ENCODE results near the gene THSD4. TPM values are rescaled to one million over a fixed set of nuclear protein-coding genes. Genes with fewer than 3 reads are reported as not detected.

The THSD4 gene
- total and polyA plus RNA-seq, 2 of the 4 experiments (the other 2 are of a cell fraction) = 25.5 to 31.1 TPM

- TF ChIP-seq USF2 (IDR thresholded peaks at IDR 0.05; ENCODE audit: low read depth, low read length) = no peak
Measured at GRCh38 chr15:71182522-71182921, 67.3 kb downstream of the THSD4 start (continued).

- ChIA-PET POLR2A (ENCODE audit: unreplicated experiment) (no interaction called here), CTCF (no interaction called here)
- Histone ChIP-seq H3K23ac (ENCODE audit: low read depth, low read length) (no peak overlapping the region), H2AK9ac (replicated peaks; ENCODE audit: low read depth, low read length, poor library complexity) (no peak overlapping the region), H2BK120ac (ENCODE audit: low read depth, low read length) (no peak overlapping the region), H3K36me3 (ENCODE audit: control insufficient read depth, insufficient read depth, low read length) (peaks cover 4% of the 10 kb centered on the region), H3K4me3 (ENCODE audit: insufficient read depth, low read depth, low read length) (no peak overlapping the region), H3K9me3 (ENCODE audit: control insufficient read depth, insufficient read depth, low read length) (no peaks in the 10 kb centered on the region), H3K4me1 (ENCODE audit: control insufficient read depth, insufficient read depth, low read length) (0 out of 2 replicates have a peak, but pooled peaks cover under 1% of the 10 kb centered on the region), H3K56ac (ENCODE audit: extremely low read depth, insufficient read depth, low read length) (no peak overlapping the region), H2BK5ac (ENCODE audit: low read depth, low read length, poor library complexity, severe bottlenecking) (no peak overlapping the region), H3K14ac (replicated peaks; ENCODE audit: low read depth, low read length) (no peak overlapping the region), H4K20me1 (ENCODE audit: insufficient read depth, low read length) (0 out of 2 replicates have a peak, but pooled peaks cover 6% of the 10 kb centered on the region), H3K79me1 (ENCODE audit: low read depth in 1 of 2, low read length in 2 of 2) (peaks cover 23 to 30% of the 10 kb centered on the region in 2 experiments), H3K9me1 (ENCODE audit: insufficient read depth, low read length) (0 out of 2 replicates have a peak, but pooled peaks cover 3% of the 10 kb centered on the region), H3K18ac (ENCODE audit: low read depth, low read length) (no peak overlapping the region), H4K91ac (ENCODE audit: insufficient read depth, low read depth, low read length) (no peak overlapping the region), H3K4ac (ENCODE audit: low read depth, low read length) (no peak overlapping the region), H3K4me2 (ENCODE audit: low read depth, low read length) (no peak overlapping the region), H2BK20ac (ENCODE audit: low read depth, low read length) (no peak overlapping the region), H4K5ac (ENCODE audit: low read depth, low read length) (no peak overlapping the region), H2BK15ac (ENCODE audit: low read depth, low read length) (no peak overlapping the region), H4K8ac (ENCODE audit: low read depth in 2 of 2, low read length in 2 of 2) (no peak overlapping the region), H2AFZ (replicated peaks; ENCODE audit: low read length, poor library complexity) (no peak overlapping the region), H3K27me3 (ENCODE audit: control insufficient read depth, insufficient read depth, low read length) (no peaks in the 10 kb centered on the region), H2AK5ac (ENCODE audit: low read depth, low read length) (no peak overlapping the region), H3K27ac (ENCODE audit: insufficient read depth, low read length) (no peak overlapping the region), H3K9ac (ENCODE audit: low read depth, low read length) (no peak overlapping the region)
- no TSS peak for BruUV-seq (replicated peaks)
- TF ChIP-seq RCOR1 (IDR thresholded peaks at IDR 0.05; ENCODE audit: insufficient replicate concordance, low read length) = no peak
- TF ChIP-seq RAD21 (IDR thresholded peaks at IDR 0.05; ENCODE audit: low read length) = no peak
- TF ChIP-seq CEBPB (IDR thresholded peaks at IDR 0.05; ENCODE audit: low read depth, low read length) = no peak
- TF ChIP-seq SMC3 (IDR thresholded peaks at IDR 0.05; ENCODE audit: low read depth, low read length) = no peak
- TF ChIP-seq MAZ (IDR thresholded peaks at IDR 0.05; ENCODE audit: borderline replicate concordance, low read depth, low read length) = no peak
- TF ChIP-seq MAFK (IDR thresholded peaks at IDR 0.05; ENCODE audit: low read depth, low read length) = no peak
- TF ChIP-seq MXI1 (IDR thresholded peaks at IDR 0.05; ENCODE audit: borderline replicate concordance, low read depth, low read length) = no peak
- no peak for TF ChIP-seq USF2 (IDR thresholded peaks at IDR 0.05; ENCODE audit: low read depth, low read length)
- intact Hi-C loops (cut with micrococcal nuclease) = no loop called here
- in situ Hi-C loops (cut with MboI; ENCODE audit: low sequenced_read_pairs) = no loop called here
- no peak for ATAC-seq (ENCODE audit: low read depth)
- no peak for DNase-seq
- 100% methylated on average over 3 of the region's 9 CpGs; no CpG with 5 or more reads in 1 of the 2 experiments for WGBS, 2 experiments (ENCODE audit: extremely low coverage in 2 of 2, insufficient read length in 1 of 2)
- dilution Hi-C loops (cut with HindIII; ENCODE audit: low sequenced_read_pairs, unreplicated experiment) = no loop called here
Measured at GRCh38 chr15:71183063-71183462, 67.8 kb downstream of the THSD4 start.

Measured in IMR-90 (cell line).